ENCODE results near the gene CEP83.
"Not testable (repeated sequence)": the region's sequence is repeated elsewhere in the genome, so short reads cannot be mapped to it uniquely, and the experiment has no call there.

Gene CEP83

DNA sequence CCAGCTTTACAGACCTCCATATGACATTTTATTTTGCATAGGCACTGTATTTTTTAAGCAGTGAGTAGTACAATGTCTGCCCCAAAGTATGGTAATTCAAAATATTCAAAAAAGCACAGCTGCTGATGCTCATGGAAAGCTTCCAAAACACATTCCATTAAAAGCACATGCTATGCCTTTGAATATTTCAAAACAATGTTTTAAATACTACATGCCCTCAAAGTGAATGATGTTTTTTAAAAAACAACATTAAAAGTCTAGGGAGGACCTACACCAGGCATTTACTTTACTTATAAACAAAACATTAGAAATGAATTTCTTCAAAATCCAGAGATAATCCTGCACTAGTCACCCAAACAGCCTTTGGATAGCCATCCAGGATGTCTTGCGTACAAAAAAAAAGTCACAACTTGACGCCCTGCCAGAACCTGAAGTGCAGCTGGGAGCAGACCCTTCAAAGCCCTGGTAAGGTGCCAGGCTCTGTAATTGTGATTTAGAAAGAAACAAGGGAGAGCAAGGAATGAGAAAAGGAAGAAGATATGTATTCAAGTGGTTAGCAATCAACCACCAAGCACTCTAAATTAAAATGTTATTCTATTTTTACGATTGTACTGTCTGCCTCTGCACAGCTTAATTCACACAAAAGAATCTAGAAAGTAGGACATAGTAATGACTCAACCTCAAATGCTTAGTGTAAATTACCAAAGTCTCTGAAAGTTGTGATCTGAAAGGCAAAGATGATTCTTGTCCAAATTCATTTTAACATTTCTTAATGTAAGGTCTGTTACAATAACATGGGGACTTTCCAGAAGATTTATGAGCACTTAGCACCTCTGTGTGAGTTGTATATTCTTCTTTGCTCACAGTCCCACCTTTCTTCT is 31.9 kb downstream of the CEP83 start:
- no peaks in the 10 kb centered on the region for H3K4me1 ChIP-seq (ENCODE audit: insufficient read depth, poor library complexity, severe bottlenecking)
- H3K9me3 ChIP-seq (ENCODE audit: severe bottlenecking), result peaks cover 4% of the 10 kb centered on the region
- no peak for ATAC-seq (ENCODE audit: low read depth)
- no peaks in the 10 kb centered on the region for H3K27me3 ChIP-seq (ENCODE audit: insufficient read depth, poor library complexity, severe bottlenecking)
- no peak overlapping the region for H3K4me3 ChIP-seq (ENCODE audit: severe bottlenecking)
- no peak overlapping the region for H3K27ac ChIP-seq (ENCODE audit: poor library complexity, severe bottlenecking)
- TF ChIP-seq, protein P1, sequence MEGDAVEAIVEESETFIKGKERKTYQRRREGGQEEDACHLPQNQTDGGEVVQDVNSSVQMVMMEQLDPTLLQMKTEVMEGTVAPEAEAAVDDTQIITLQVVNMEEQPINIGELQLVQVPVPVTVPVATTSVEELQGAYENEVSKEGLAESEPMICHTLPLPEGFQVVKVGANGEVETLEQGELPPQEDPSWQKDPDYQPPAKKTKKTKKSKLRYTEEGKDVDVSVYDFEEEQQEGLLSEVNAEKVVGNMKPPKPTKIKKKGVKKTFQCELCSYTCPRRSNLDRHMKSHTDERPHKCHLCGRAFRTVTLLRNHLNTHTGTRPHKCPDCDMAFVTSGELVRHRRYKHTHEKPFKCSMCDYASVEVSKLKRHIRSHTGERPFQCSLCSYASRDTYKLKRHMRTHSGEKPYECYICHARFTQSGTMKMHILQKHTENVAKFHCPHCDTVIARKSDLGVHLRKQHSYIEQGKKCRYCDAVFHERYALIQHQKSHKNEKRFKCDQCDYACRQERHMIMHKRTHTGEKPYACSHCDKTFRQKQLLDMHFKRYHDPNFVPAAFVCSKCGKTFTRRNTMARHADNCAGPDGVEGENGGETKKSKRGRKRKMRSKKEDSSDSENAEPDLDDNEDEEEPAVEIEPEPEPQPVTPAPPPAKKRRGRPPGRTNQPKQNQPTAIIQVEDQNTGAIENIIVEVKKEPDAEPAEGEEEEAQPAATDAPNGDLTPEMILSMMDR (IDR thresholded peaks at IDR 0.05; ENCODE audit: poor library complexity, severe bottlenecking), result no peak
- DNase-seq (ENCODE audit: low spot score), result no peak
- H3K36me3 ChIP-seq (ENCODE audit: low read depth), result no peaks in the 10 kb centered on the region

DNA sequence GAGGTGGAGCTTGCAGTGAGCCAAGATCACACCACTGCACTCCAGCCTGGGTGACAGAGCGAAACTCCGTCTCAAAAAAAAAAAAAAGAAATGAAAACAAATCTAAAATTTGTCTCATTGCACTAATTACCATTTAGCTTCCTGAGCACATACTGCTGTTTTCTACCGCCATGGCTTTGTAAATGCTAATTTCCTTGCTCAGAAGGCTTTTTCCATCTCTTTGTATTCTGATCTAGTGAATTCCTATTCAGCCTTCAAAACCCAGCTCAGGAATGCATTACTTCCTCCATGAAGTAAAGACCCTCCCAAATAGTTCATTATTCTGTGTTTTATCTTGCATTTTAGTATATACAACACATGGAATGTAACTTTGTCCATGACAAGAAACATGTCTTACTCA is 33.6 kb downstream of the CEP83 start:
- Histone ChIP-seq H3K36me3 (ENCODE audit: low read depth) (no peaks in the 10 kb centered on the region), H3K4me1 (ENCODE audit: insufficient read depth, poor library complexity, severe bottlenecking) (no peaks in the 10 kb centered on the region), H3K27ac (ENCODE audit: poor library complexity, severe bottlenecking) (no peak overlapping the region), H3K27me3 (ENCODE audit: insufficient read depth, poor library complexity, severe bottlenecking) (no peaks in the 10 kb centered on the region), H3K9me3 (ENCODE audit: severe bottlenecking) (peaks cover 15% of the 10 kb centered on the region), H3K4me3 (ENCODE audit: severe bottlenecking) (no peak overlapping the region)
- DNase-seq (ENCODE audit: low spot score), result no peak
- TF ChIP-seq, protein P1 (IDR thresholded peaks at IDR 0.05; ENCODE audit: poor library complexity, severe bottlenecking), result no peak
- ATAC-seq (ENCODE audit: low read depth), result no peak

DNA sequence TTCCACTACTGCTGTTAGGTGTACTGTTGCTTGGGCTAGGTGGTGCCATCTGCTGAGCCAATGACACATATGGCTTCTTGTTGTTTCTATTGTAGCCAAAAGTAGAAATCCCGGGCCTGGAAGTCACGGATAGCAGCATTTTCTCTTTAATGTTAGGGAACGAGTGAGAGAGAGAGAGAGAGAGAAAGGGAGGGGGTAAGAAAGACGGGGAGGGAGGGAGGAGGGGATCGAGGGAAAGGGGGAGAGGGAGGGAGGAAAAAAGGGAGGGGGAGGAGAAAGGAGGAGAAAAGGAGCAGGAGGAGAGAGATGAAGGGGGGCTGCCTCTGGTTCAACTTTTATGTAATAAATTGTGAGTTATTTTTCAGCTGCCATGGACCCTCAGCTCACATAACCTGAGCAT is 34.8 kb downstream of the CEP83 start:
- not testable (repeated sequence) for H3K4me1 ChIP-seq (ENCODE audit: insufficient read depth, poor library complexity, severe bottlenecking); H3K4me3 ChIP-seq (ENCODE audit: severe bottlenecking); ATAC-seq (ENCODE audit: low read depth); H3K36me3 ChIP-seq (ENCODE audit: low read depth); H3K27ac ChIP-seq (ENCODE audit: poor library complexity, severe bottlenecking); DNase-seq (ENCODE audit: low spot score); H3K27me3 ChIP-seq (ENCODE audit: insufficient read depth, poor library complexity, severe bottlenecking)
- H3K9me3 ChIP-seq (ENCODE audit: severe bottlenecking), result peaks cover 15% of the 10 kb centered on the region

DNA sequence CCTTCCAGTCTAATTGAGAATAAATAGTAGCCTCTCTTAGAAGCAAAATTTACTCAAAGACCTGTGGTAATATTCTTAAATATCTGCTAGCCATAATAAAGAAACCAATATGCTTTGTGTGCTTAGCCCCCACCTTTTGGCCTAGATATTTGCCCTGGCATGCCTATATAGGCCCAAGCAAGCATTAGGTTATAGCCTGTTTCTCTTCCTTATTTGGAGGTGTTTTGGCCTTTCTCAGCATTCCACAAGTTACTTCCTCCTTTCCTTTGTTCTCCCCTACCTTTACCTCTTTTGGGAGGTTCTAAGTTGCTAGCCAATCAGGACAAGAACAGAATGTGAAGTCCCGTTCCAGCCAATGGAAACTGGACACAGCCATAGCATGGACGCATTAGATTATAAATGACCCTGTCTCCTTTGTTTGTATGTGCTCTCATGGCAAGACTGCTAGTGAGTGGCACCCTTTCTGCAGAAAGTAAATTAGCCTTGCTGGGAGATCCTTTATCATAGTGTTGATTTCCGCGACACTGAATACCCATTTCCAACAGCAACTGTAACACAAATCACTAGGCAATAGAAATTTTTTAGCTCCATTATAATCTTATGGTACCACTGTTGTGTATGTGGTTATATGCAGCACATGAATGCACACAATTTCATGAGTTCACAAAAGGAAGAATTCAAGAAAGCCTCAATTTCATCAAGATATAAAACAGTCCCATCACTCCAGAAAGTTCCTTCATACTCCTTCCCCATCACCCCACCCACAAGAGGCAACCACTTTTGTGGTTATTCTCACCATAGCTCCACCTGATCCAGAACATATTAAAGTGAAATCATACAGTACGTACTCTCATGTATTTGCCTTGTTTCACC is 37.6 kb downstream of the CEP83 start:
- Histone ChIP-seq H3K9me3 (ENCODE audit: severe bottlenecking) (peaks cover 15% of the 10 kb centered on the region), H3K36me3 (ENCODE audit: low read depth) (no peaks in the 10 kb centered on the region), H3K4me1 (ENCODE audit: insufficient read depth, poor library complexity, severe bottlenecking) (no peaks in the 10 kb centered on the region), H3K4me3 (ENCODE audit: severe bottlenecking) (no peak overlapping the region), H3K27ac (ENCODE audit: poor library complexity, severe bottlenecking) (no peak overlapping the region), H3K27me3 (ENCODE audit: insufficient read depth, poor library complexity, severe bottlenecking) (no peaks in the 10 kb centered on the region)
- no peak for ATAC-seq (ENCODE audit: low read depth)
- TF ChIP-seq, protein P1 (IDR thresholded peaks at IDR 0.05; ENCODE audit: poor library complexity, severe bottlenecking), result no peak
- DNase-seq (ENCODE audit: low spot score), result no peak

DNA sequence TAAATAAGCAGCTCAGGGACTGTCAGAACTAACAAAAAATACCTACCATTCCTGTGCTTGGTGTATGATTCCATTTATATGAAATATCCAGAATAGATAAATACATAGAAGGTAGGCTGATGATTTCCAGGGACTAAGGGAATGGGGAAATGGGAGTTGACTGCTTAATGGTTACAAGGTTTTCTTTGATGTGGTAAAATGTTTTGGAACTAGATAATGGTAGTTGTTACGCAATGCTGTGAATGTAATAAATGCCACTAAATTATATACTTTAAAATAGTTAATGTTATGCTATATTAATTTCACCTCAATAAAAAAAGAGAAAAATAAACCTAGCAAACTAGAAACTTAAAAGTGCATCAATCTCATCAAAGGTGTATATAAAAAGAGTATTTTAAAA is 41.1 kb downstream of the CEP83 start:
- no peaks in the 10 kb centered on the region for H3K27me3 ChIP-seq (ENCODE audit: insufficient read depth, poor library complexity, severe bottlenecking)
- H3K9me3 ChIP-seq (ENCODE audit: severe bottlenecking), result peaks cover 15% of the 10 kb centered on the region
- DNase-seq (ENCODE audit: low spot score) (no peak), ATAC-seq (ENCODE audit: low read depth) (no peak)
- H3K36me3 ChIP-seq (ENCODE audit: low read depth), result no peaks in the 10 kb centered on the region
- H3K4me3 ChIP-seq (ENCODE audit: severe bottlenecking), result no peak overlapping the region
- no peaks in the 10 kb centered on the region for H3K4me1 ChIP-seq (ENCODE audit: insufficient read depth, poor library complexity, severe bottlenecking)
- H3K27ac ChIP-seq (ENCODE audit: poor library complexity, severe bottlenecking), result no peak overlapping the region
- TF ChIP-seq, protein P1 (IDR thresholded peaks at IDR 0.05; ENCODE audit: poor library complexity, severe bottlenecking), result no peak

All from RWPE2 (cell line).